ENCODE measurements around the gene TEX53.

DNA sequence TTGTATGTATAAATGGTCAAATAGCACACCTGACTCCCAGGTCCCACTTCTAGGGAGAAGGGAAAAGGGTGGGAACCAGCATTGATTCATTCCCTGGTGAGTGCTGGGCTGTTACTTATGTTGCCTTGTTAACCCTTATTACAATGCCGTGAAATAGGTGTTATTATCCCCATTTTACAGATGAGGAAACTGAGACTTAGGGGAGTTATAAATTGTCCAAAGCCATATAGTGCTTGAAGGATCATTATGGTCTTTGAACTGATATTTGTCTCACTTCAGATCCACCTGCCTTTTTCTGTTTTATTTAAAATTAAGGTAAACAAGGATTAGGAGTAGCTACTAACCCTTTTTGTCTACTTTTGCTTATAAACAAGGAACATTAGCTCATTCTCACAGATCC is 30.1 kb downstream of the TEX53 start:
- no peak for TF ChIP-seq CTCF (IDR thresholded peaks at IDR 0.05; ENCODE audit: low read depth, low read length, poor library complexity, severe bottlenecking)
- no peak for TF ChIP-seq EZH2phosphoT487 (IDR thresholded peaks at IDR 0.05; ENCODE audit: borderline replicate concordance, low read length)
